HCT116 (cell line): ENCODE data around the gene PAXIP1. TPM values are rescaled to one million over a fixed set of nuclear protein-coding genes. Genes with fewer than 3 reads are reported as not detected.

Experiments
- ATAC-seq: fragments of 200-7000 bp; cut with Tn5 transposase; 2 replicates; pipeline ENCODE4 v1.9.1; 2020; ENCODE audit warnings: mild to moderate bottlenecking, moderate library complexity
- BruUV-seq: library from RNA; stranded (reverse); fragments of 400-500 nt; replicated peaks from 2 replicates; lab custom pipeline; 2021; lab: Mats Ljungman, UMichigan
- CTCF ChIA-PET: fragments of 300-600 bp; sonication (Branson Sonifier 250); formaldehyde crosslinking; loops from one replicate; lab custom pipeline; 2021; ENCODE audit warnings: antibody characterized with exemption; lab: Charles Lee
- POLR2A ChIA-PET: fragments of 300-600, 350-600 bp; sonication (Branson Sonifier 250); formaldehyde crosslinking; loops from one replicate; lab custom pipeline; 2021; ENCODE audit warnings: antibody characterized with exemption; lab: Charles Lee
- RAD21 ChIA-PET, 2 experiments: fragments of 300-600 bp; sonication (Branson Sonifier 250); formaldehyde crosslinking; loops; one replicate each; lab custom pipeline; 2023; ENCODE audit warnings: low total read pairs in 2 of 2; ENCODE audit not compliant: uncharacterized antibody in 2 of 2, unreplicated experiment in 2 of 2, low non-redundant PET in 1 of 2; lab: Charles Lee
- DNase-seq: peaks from one replicate; pipeline ENCODE4 v3.0.0-alpha.2; 2010; ENCODE audit warnings: low read depth, low spot score
- H2AFZ ChIP-seq: fragments of 200-600 bp; shearing (Covaris generic), sonication (generic); 2 replicates; pipeline ENCODE4 v1.6.1; 2017; ENCODE audit warnings: low read depth, mixed run types, mixed read lengths, antibody characterized with exemption, low read length; ENCODE audit not compliant: poor library complexity, severe bottlenecking
- H3K27ac ChIP-seq: 2 replicates; pipeline ENCODE4 v1.5.1; 2012; ENCODE audit warnings: low read depth, low read length
- H3K27me3 ChIP-seq: fragments of 200-600 bp; sonication (generic); 2 replicates; pipeline ENCODE4 v1.6.1; 2016; ENCODE audit warnings: mixed run types, low read length, mixed read lengths; ENCODE audit not compliant: insufficient read depth
- H3K36me3 ChIP-seq, 2 experiments: fragments of 200-500 bp in 1 of 2; fragments of 200-600 bp in 1 of 2; sonication (Bioruptor generic) in 1 of 2; sonication (generic) in 1 of 2; 2 replicates each; pipeline versions ENCODE4 v1.5.1 to v1.6.1; 2014 to 2016; ENCODE audit warnings: low read length in 2 of 2, inconsistent platforms in 1 of 2, mixed read lengths in 1 of 2, mixed run types in 1 of 2; ENCODE audit not compliant: insufficient read depth in 2 of 2, control insufficient read depth in 1 of 2
- H3K4me1 ChIP-seq, 2 experiments: fragments of 200-600 bp in 1 of 2; sonication (generic) in 1 of 2; 2 replicates each; pipeline versions ENCODE4 v1.5.1 to v1.6.1; 2012 to 2017; ENCODE audit warnings: low read length in 2 of 2, inconsistent platforms in 1 of 2, mild to moderate bottlenecking in 1 of 2, mixed read lengths in 1 of 2, mixed run types in 1 of 2, moderate library complexity in 1 of 2; ENCODE audit not compliant: insufficient read depth in 2 of 2, control insufficient read depth in 1 of 2
- H3K4me2 ChIP-seq: fragments of 200-600 bp; sonication (generic); 2 replicates; pipeline ENCODE4 v1.6.1; 2017; ENCODE audit warnings: mixed run types, low read length, mixed read lengths
- H3K4me3 ChIP-seq, 2 experiments: fragments of 200-600 bp in 1 of 2; sonication (generic) in 1 of 2; replicated peaks in 1 of 2; 2 replicates each; pipeline ENCODE4 v1.5.1; 2011 to 2016; ENCODE audit warnings: low read length in 2 of 2, control low read depth in 1 of 2, low read depth in 1 of 2, mild to moderate bottlenecking in 1 of 2, mixed read lengths in 1 of 2, mixed run types in 1 of 2
- H3K79me2 ChIP-seq: fragments of 200-600 bp; sonication (generic); 2 replicates; pipeline ENCODE4 v1.6.1; 2017; ENCODE audit warnings: mild to moderate bottlenecking, mixed run types, low read length, moderate library complexity, mixed read lengths; ENCODE audit not compliant: insufficient read depth
- H3K9ac ChIP-seq: fragments of 200-600 bp; sonication (generic); 2 replicates; pipeline ENCODE4 v1.6.1; 2016; ENCODE audit warnings: low read length, mixed read lengths
- H3K9me2 ChIP-seq: fragments of 200-600 bp; sonication (generic), shearing (Covaris generic); 2 replicates; pipeline ENCODE4 v1.6.1; 2017; ENCODE audit warnings: mixed run types, mild to moderate bottlenecking, moderate library complexity; ENCODE audit not compliant: insufficient read depth
- H3K9me3 ChIP-seq, 2 experiments: fragments of 200-500 bp in 1 of 2; fragments of 200-600 bp in 1 of 2; sonication (Bioruptor generic) in 1 of 2; sonication (generic) in 1 of 2; 2 replicates each; pipeline ENCODE4 v1.6.1; 2014 to 2017; ENCODE audit warnings: low read length in 2 of 2, mixed read lengths in 2 of 2, inconsistent platforms in 1 of 2, low read depth in 1 of 2, mild to moderate bottlenecking in 1 of 2, mixed run types in 1 of 2, moderate library complexity in 1 of 2; ENCODE audit not compliant: control insufficient read depth in 1 of 2, insufficient read depth in 1 of 2
- H4K20me1 ChIP-seq: fragments of 200-600 bp; sonication (generic), shearing (Covaris generic); 2 replicates; pipeline ENCODE4 v1.6.1; 2017; ENCODE audit warnings: mixed run types, mild to moderate bottlenecking, moderate library complexity; ENCODE audit not compliant: insufficient read depth
- CEBPB ChIP-seq: IDR thresholded peaks from 2 replicates; pipeline ENCODE4 v1.6.1; 2012; ENCODE audit warnings: low read depth
- ELF1 ChIP-seq: IDR thresholded peaks from 2 replicates; pipeline ENCODE4 v1.6.1; 2012; ENCODE audit warnings: low read depth, borderline replicate concordance
- EZH2phosphoT487 ChIP-seq: fragments of 200-600 bp; IDR thresholded peaks from 2 replicates; pipeline ENCODE4 v1.6.1; 2018; ENCODE audit warnings: antibody characterized with exemption, borderline replicate concordance
- JUND ChIP-seq: IDR thresholded peaks from 2 replicates; pipeline ENCODE4 v1.6.1; 2012
- SIN3A ChIP-seq: IDR thresholded peaks from 2 replicates; pipeline ENCODE4 v1.6.1; 2012; ENCODE audit warnings: low read depth
- SP1 ChIP-seq: IDR thresholded peaks from 2 replicates; pipeline ENCODE4 v1.6.1; 2012; ENCODE audit warnings: low read depth
- SRF ChIP-seq: IDR thresholded peaks from 2 replicates; pipeline ENCODE4 v1.6.1; 2012; ENCODE audit warnings: low read depth
- TCF7L2 ChIP-seq: IDR thresholded peaks from 2 replicates; pipeline ENCODE4 v1.7.0; 2011; ENCODE audit warnings: borderline replicate concordance, inconsistent platforms; ENCODE audit not compliant: insufficient read depth, insufficient read length; ENCODE audit errors: extremely low read depth
- YY1 ChIP-seq: IDR thresholded peaks from 2 replicates; pipeline ENCODE4 v1.6.1; 2011; ENCODE audit warnings: low read length, low read depth, moderate library complexity, mild to moderate bottlenecking; ENCODE audit not compliant: insufficient replicate concordance; ENCODE audit errors: extremely low read depth
- ZFX ChIP-seq: fragments of 450-650 bp; IDR thresholded peaks from 2 replicates; pipeline ENCODE4 v1.6.1; 2017
- ZNF274 ChIP-seq: fragments of 200-500 bp; sonication (Bioruptor generic); IDR thresholded peaks from 2 replicates; pipeline ENCODE4 v1.6.1; 2014; ENCODE audit warnings: mild to moderate bottlenecking, low read depth, low read length, inconsistent platforms
- intact Hi-C: fragments of 100-400 bp; cut with micrococcal nuclease; formaldehyde crosslinking; loops from 2 replicates; pipeline ENCODE4 v1.10.0; 2022
- total RNA-seq: library from RNA; stranded (reverse); gene quantifications from one replicate; pipeline ENCODE4 v1.2.1, GENCODE V29; 2021; ENCODE audit not compliant: unreplicated experiment
- TF ChIP-seq, protein P1 (sequence below): IDR thresholded peaks from 2 replicates; pipeline ENCODE4 v1.6.1; 2012

PAXIP1 gene
- total RNA-seq, 1 experiment from 2014 or later, result 20.4 TPM

DNA sequence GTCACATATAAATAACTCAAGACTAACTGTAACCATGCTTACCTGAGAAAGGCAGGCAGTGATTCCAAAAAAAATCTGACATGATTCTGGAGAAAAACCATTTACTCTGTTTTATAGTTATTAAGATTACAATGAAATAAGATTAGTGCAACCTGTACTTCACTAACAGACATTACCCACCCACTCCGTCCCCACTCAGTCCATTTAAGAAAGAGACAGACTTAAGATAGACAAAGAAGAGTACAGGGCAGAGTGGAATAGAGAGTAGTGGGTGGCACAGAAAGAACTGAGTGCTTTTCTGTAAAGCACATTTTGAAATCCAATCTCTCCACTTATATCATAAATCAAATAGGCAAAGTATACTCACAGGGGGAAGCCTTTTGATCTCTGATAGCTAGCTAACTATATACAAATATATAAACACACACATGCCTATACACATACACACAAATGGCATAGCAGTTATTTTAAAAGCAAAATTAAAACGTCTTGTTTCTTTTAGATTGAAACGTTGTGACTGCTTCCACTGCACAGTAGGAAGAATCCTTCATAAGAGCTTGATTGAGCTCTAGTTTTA lies 11.9 kb downstream of the PAXIP1 start:
- Histone ChIP-seq H3K4me1 (no peaks in the 10 kb centered on the region), H3K9me2 (no peaks in the 10 kb centered on the region), H3K27ac (no peak overlapping the region), H3K4me2 (no peak overlapping the region), H3K9me3 (no peaks in the 10 kb centered on the region), H4K20me1 (no peaks in the 10 kb centered on the region; the same call in 1 of the 2 replicates), H3K9ac (no peak overlapping the region), H3K27me3 (no peaks in the 10 kb centered on the region), H2AFZ (no peak overlapping the region), H3K79me2 (peaks cover 87% of the 10 kb centered on the region), H3K4me3 (no peak overlapping the region), H3K36me3 (peaks cover 20 to 29% of the 10 kb centered on the region in 2 experiments; a peak in 3 of 4 replicates)
- RAD21 ChIA-PET, result interaction anchor here in 1 of 2 experiments (0.9 kb wide), 1 partner anchor 12 kb away, joined by 4 read pairs; the partner anchor contains the start of gene PAXIP1
- POLR2A ChIA-PET, result no interaction called here
- intact Hi-C loops, result no loop called here
- no TSS peak for BruUV-seq
- DNase-seq (no peak), ATAC-seq (no peak)
- CTCF ChIA-PET, result interaction anchor here (1.2 kb wide), 1 partner anchor 64 kb away, joined by 3 read pairs; no protein-coding TSS in a partner anchor
- TF ChIP-seq CEBPB (no peak), TCF7L2 (no peak), SRF (no peak), ELF1 (no peak), EZH2phosphoT487 (no peak)
- TF ChIP-seq, protein P1, sequence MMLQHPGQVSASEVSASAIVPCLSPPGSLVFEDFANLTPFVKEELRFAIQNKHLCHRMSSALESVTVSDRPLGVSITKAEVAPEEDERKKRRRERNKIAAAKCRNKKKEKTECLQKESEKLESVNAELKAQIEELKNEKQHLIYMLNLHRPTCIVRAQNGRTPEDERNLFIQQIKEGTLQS, result no peak
- TF ChIP-seq, all 23 proteins: peak for 0

DNA sequence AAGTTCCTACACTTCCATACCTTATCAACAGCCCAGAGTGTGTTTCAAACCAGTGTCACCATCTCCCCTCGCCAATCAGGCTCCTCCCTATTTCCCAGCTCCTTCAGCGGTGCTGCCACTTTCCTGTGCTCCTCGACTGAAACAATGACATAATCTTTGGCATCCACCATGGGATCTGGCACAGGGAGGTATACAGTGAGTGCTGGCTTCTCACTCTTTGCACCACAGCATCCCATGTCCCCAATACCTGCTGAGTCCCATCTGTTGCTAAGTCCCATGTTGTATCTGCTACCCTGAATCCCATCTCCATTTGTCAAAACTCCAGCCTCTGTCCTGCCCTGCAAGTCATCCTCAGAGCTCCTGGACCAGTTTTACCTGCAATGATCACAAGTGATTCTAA lies 15.4 kb downstream of the PAXIP1 start:
- ChIA-PET POLR2A (no interaction called here), RAD21 (no interaction called here), CTCF (no interaction called here)
- Histone ChIP-seq H3K4me1 (no peaks in the 10 kb centered on the region), H3K4me3 (no peak overlapping the region), H4K20me1 (no peaks in the 10 kb centered on the region), H3K4me2 (no peak overlapping the region), H3K27ac (no peak overlapping the region), H3K27me3 (no peaks in the 10 kb centered on the region), H2AFZ (no peak overlapping the region), H3K9me2 (no peaks in the 10 kb centered on the region), H3K9ac (no peak overlapping the region), H3K9me3 (no peaks in the 10 kb centered on the region), H3K36me3 (peaks cover 10 to 22% of the 10 kb centered on the region in 2 experiments; a peak in 3 of 4 replicates), H3K79me2 (peaks cover 69% of the 10 kb centered on the region)
- BruUV-seq, result no TSS peak
- ATAC-seq (no peak), DNase-seq (no peak)
- intact Hi-C loops, result no loop called here
- TF ChIP-seq YY1, result no peak
- no peak for TF ChIP-seq ELF1
- TF ChIP-seq SIN3A, result no peak
- TF ChIP-seq ZFX, result no peak
- no peak for TF ChIP-seq ZNF274
- no peak for TF ChIP-seq JUND
- no peak for TF ChIP-seq SP1
